PC-3 (cell line): Measurements from ENCODE around the gene EXOC4. TPM values are rescaled to one million over a fixed set of nuclear protein-coding genes. Genes with fewer than 3 reads are reported as not detected.

Experiments
- ATAC-seq: fragments of 200-7000 bp; cut with Tn5 transposase; 2 replicates; pipeline ENCODE4 v1.9.1; 2020; ENCODE audit warnings: mild to moderate bottlenecking, moderate library complexity
- BruUV-seq: library from RNA; stranded (reverse); fragments of 400-500 nt; replicated peaks from 2 replicates; lab custom pipeline; 2021; lab: Mats Ljungman, UMichigan
- CTCF ChIA-PET: fragments of 300-600 bp; sonication (Branson Sonifier 250); formaldehyde crosslinking; loops from one replicate; lab custom pipeline; 2022; ENCODE audit warnings: antibody characterized with exemption; lab: Charles Lee
- POLR2A ChIA-PET: fragments of 300-600 bp; sonication (Branson Sonifier 250); formaldehyde crosslinking; loops from one replicate; lab custom pipeline; 2022; ENCODE audit warnings: antibody characterized with exemption; ENCODE audit not compliant: unreplicated experiment; lab: Charles Lee
- DNase-seq: peaks from one replicate; pipeline ENCODE4 v3.0.0-alpha.2; 2015
- H2AFZ ChIP-seq: fragments of 300-600 bp; sonication (generic); 2 replicates; pipeline ENCODE4 v1.6.0; 2016; ENCODE audit warnings: antibody characterized with exemption, low read length
- H3F3A ChIP-seq: fragments of 300-600 bp; sonication (generic); one replicate; pipeline ENCODE4 v1.6.0; 2017; ENCODE audit warnings: antibody characterized with exemption, low read length, control low read depth, mild to moderate bottlenecking; ENCODE audit not compliant: unreplicated experiment
- H3K27ac ChIP-seq: fragments of 300-600 bp; sonication (generic); 2 replicates; pipeline ENCODE4 v1.5.1; 2016; ENCODE audit warnings: mild to moderate bottlenecking, low read length
- H3K27me3 ChIP-seq: fragments of 300-600 bp; sonication (generic); 2 replicates; pipeline ENCODE4 v1.6.1; 2016; ENCODE audit warnings: low read length, mixed read lengths
- H3K36me3 ChIP-seq: fragments of 300-600 bp; sonication (generic); 2 replicates; pipeline ENCODE4 v1.6.1; 2016; ENCODE audit warnings: low read depth, mixed run types, low read length, mixed read lengths
- H3K4me1 ChIP-seq: fragments of 300-600 bp; sonication (generic); 2 replicates; pipeline ENCODE4 v1.5.1; 2016; ENCODE audit warnings: low read length; ENCODE audit not compliant: insufficient read depth
- H3K4me2 ChIP-seq: fragments of 300-600 bp; sonication (generic); 2 replicates; pipeline ENCODE4 v1.6.0; 2016; ENCODE audit warnings: low read length
- H3K4me3 ChIP-seq: fragments of 300-600 bp; sonication (generic); 2 replicates; pipeline ENCODE4 v1.5.1; 2016; ENCODE audit warnings: mild to moderate bottlenecking, low read length, mixed read lengths
- H3K79me2 ChIP-seq: fragments of 300-600 bp; sonication (generic); 2 replicates; pipeline ENCODE4 v1.6.1; 2017; ENCODE audit warnings: low read length, mixed read lengths
- H3K9ac ChIP-seq: fragments of 300-600 bp; sonication (generic); 2 replicates; pipeline ENCODE4 v1.6.0; 2016; ENCODE audit warnings: mild to moderate bottlenecking, low read length
- H3K9me2 ChIP-seq: fragments of 300-600 bp; sonication (generic); replicated peaks from 2 replicates; pipeline ENCODE4 v1.6.1; 2016; ENCODE audit warnings: mixed run types, low read length, mixed read lengths
- H3K9me3 ChIP-seq: fragments of 300-600 bp; sonication (generic); 2 replicates; pipeline ENCODE4 v1.6.1; 2016; ENCODE audit warnings: low read length, mixed read lengths
- H4K20me1 ChIP-seq: fragments of 300-600 bp; sonication (generic); 2 replicates; pipeline ENCODE4 v1.6.1; 2016; ENCODE audit warnings: low read length, mixed read lengths
- EZH2 ChIP-seq: fragments of 300-600 bp; sonication (generic); IDR thresholded peaks from one replicate; pipeline ENCODE4 v1.6.1; 2017; ENCODE audit warnings: antibody characterized with exemption, mild to moderate bottlenecking, low read length; ENCODE audit not compliant: unreplicated experiment
- EZH2phosphoT487 ChIP-seq: fragments of 300-600 bp; sonication (generic); IDR thresholded peaks from 2 replicates; pipeline ENCODE4 v1.6.1; 2018; ENCODE audit warnings: mild to moderate bottlenecking, antibody characterized with exemption, low read length, borderline replicate concordance
- intact Hi-C: fragments of 100-400 bp; cut with micrococcal nuclease; formaldehyde crosslinking; loops from 2 replicates; pipeline ENCODE4 v1.9.0; 2023
- total RNA-seq: library from RNA; depleted of rRNA; stranded (reverse); fragments of >200 nt; gene quantifications from 2 replicates; pipeline ENCODE4 v1.2.3, GENCODE V29; 2014
- TF ChIP-seq, protein P1 (sequence below): fragments of 300-600 bp; sonication (generic); conservative IDR thresholded peaks from 2 replicates; pipeline ENCODE4 v1.5.1; 2017; ENCODE audit warnings: antibody characterized with exemption, low read depth, mild to moderate bottlenecking, low read length

EXOC4 gene
- total RNA-seq, 1 experiment from 2014 or later, result 43.5 TPM

DNA sequence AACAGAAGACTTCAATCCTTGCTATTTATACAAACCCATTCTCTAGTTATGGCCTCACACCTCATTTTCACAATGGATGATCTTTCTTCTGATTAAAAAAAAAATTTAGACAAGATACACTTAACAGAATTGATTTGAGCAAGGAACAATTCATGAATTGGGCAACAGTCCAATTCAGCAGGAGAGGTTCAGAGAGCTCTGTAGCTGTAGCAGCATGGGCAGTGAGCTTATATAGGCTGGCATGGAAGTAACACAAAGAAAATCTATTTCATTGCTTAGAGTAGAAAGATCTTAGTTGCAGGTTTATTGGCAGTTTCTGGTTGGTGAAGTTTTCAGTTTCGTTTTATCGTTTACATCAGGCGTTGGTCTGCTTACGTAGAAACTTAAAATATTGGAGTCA lies 851.3 kb downstream of the EXOC4 start:
- DNase-seq, result no peak
- TF ChIP-seq EZH2 (no peak), EZH2phosphoT487 (no peak)
- TF ChIP-seq, protein P1, sequence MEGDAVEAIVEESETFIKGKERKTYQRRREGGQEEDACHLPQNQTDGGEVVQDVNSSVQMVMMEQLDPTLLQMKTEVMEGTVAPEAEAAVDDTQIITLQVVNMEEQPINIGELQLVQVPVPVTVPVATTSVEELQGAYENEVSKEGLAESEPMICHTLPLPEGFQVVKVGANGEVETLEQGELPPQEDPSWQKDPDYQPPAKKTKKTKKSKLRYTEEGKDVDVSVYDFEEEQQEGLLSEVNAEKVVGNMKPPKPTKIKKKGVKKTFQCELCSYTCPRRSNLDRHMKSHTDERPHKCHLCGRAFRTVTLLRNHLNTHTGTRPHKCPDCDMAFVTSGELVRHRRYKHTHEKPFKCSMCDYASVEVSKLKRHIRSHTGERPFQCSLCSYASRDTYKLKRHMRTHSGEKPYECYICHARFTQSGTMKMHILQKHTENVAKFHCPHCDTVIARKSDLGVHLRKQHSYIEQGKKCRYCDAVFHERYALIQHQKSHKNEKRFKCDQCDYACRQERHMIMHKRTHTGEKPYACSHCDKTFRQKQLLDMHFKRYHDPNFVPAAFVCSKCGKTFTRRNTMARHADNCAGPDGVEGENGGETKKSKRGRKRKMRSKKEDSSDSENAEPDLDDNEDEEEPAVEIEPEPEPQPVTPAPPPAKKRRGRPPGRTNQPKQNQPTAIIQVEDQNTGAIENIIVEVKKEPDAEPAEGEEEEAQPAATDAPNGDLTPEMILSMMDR, result no peak
- intact Hi-C loops, result no loop called here
- H3K9me3 ChIP-seq, result no peaks in the 10 kb centered on the region
- H3K9me2 ChIP-seq, result no peaks in the 10 kb centered on the region
- H3K27ac ChIP-seq, result no peak overlapping the region
- no peaks in the 10 kb centered on the region for H3K79me2 ChIP-seq
- H3K4me1 ChIP-seq, result no peaks in the 10 kb centered on the region
- H3K36me3 ChIP-seq, result no peaks in the 10 kb centered on the region
- CTCF ChIA-PET, result no interaction called here
- no peak overlapping the region for H3K4me2 ChIP-seq
- no peak overlapping the region for H3K9ac ChIP-seq
- no peak overlapping the region for H3K4me3 ChIP-seq
- no peaks in the 10 kb centered on the region for H4K20me1 ChIP-seq
- H2AFZ ChIP-seq, result no peak overlapping the region
- ATAC-seq, result no peak
- H3K27me3 ChIP-seq, result no peaks in the 10 kb centered on the region
- POLR2A ChIA-PET, result no interaction called here
- no peaks in the 10 kb centered on the region for H3F3A ChIP-seq
- BruUV-seq, result no TSS peak

DNA sequence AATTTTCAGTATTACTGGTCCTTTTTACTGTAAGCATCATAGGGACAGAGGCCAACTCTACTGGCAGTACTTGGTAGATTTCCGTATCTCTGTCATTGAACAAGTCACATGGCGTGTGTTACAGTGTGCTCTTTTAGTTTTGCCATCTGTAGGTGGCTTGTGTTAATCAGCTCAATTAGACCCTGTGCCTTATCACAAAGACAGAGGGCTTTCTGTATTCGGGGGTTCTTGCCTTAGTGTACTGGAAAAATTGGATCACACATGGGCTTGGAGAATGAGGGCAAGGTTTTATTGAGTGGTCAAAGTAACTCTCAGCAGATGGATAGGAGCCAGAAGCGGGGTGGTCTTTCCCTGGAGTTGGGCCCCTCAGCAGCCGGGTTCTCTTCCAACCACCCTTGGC lies 853.0 kb downstream of the EXOC4 start:
- TF ChIP-seq EZH2phosphoT487 (no peak), EZH2 (no peak)
- TF ChIP-seq, protein P1, result no peak
- POLR2A ChIA-PET, result no interaction called here
- intact Hi-C loops, result no loop called here
- no peaks in the 10 kb centered on the region for H3K9me2 ChIP-seq
- no peak for ATAC-seq
- H3K4me3 ChIP-seq, result no peak overlapping the region
- no peaks in the 10 kb centered on the region for H3K27me3 ChIP-seq
- BruUV-seq, result no TSS peak
- no peaks in the 10 kb centered on the region for H3K79me2 ChIP-seq
- no peak overlapping the region for H3K27ac ChIP-seq
- H3K4me1 ChIP-seq, result no peaks in the 10 kb centered on the region
- DNase-seq, result no peak
- no peak overlapping the region for H3K9ac ChIP-seq
- H3F3A ChIP-seq, result no peaks in the 10 kb centered on the region
- no peaks in the 10 kb centered on the region for H4K20me1 ChIP-seq
- H2AFZ ChIP-seq, result no peak overlapping the region
- CTCF ChIA-PET, result no interaction called here
- no peaks in the 10 kb centered on the region for H3K36me3 ChIP-seq
- H3K9me3 ChIP-seq, result no peaks in the 10 kb centered on the region
- no peak overlapping the region for H3K4me2 ChIP-seq

DNA sequence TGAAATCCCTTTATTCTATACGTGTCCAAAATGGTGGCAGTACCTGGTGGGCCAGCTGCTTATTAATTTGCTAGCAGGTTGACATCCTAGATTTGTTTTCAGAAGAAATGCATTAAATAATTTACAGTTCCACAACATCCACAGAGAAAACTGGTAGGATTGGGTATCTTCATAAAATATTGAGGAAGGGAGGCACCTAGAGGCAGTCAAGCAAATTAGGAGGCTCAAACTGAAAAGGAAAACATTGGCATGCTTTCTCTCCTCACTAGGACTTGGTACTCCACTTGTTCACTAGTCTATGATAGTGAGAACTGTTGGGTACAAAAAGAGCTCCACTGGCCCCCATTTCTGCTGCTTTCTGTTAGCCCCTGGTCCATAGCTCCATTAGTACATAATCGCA lies 855.9 kb downstream of the EXOC4 start:
- no peak overlapping the region for H3K4me3 ChIP-seq
- no peak for TF ChIP-seq EZH2phosphoT487
- no peak for TF ChIP-seq EZH2
- TF ChIP-seq, protein P1, result no peak
- H4K20me1 ChIP-seq, result no peaks in the 10 kb centered on the region
- H3F3A ChIP-seq, result no peaks in the 10 kb centered on the region
- H3K9me3 ChIP-seq, result no peaks in the 10 kb centered on the region
- H3K9me2 ChIP-seq, result no peaks in the 10 kb centered on the region
- H3K79me2 ChIP-seq, result no peaks in the 10 kb centered on the region
- H3K27me3 ChIP-seq, result no peaks in the 10 kb centered on the region
- intact Hi-C loops, result no loop called here
- ATAC-seq (no peak), DNase-seq (no peak)
- no peaks in the 10 kb centered on the region for H3K4me1 ChIP-seq
- ChIA-PET CTCF (interaction anchor here (0.6 kb wide), 1 partner anchor 79 kb away, joined by 3 read pairs; no protein-coding TSS in a partner anchor), POLR2A (no interaction called here)
- H3K27ac ChIP-seq, result no peak overlapping the region
- H3K36me3 ChIP-seq, result no peaks in the 10 kb centered on the region
- no peak overlapping the region for H3K4me2 ChIP-seq
- H2AFZ ChIP-seq, result no peak overlapping the region
- no peak overlapping the region for H3K9ac ChIP-seq
- no TSS peak for BruUV-seq
